ENCODE results near the gene JAG2.

JAG2 gene

DNA sequence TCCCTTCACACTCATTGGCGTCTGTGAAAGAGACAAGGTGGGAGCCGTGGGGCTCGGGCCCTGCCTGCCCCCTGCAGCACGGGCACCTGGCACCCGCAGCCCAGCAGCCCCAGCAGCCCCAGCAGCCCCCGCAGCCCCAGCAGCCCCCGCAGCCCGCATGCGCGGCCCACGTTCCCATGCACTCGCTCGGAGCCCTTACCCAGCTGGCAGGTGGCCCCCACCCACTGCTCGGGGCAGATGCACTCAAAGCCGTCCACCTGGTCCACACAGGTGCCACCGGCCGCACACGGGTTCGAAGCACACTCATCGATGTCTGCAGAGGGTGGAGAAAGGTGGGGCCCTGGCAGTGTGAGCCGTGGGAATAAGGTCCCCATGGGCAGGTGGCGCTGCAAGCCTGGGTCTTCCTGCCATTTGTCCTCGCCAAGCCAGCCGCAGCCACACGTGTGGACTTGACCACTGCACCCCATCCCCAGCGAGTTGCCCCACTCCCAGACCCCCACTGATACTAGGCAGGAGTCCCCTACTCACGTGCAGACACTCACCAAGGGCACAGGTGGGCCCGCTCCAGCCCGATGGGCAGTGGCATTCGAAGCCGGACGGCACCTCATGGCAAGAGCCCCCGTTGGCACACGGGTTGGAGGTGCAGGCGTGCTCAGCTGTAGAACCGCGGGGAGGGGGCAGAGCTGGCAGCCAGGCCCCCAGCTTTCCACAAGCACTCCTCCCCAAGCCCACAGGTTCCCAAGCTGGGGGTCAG, 17.3 kb downstream of the JAG2 start:
- DNase-seq (ENCODE audit: low read depth) = no peak

DNA sequence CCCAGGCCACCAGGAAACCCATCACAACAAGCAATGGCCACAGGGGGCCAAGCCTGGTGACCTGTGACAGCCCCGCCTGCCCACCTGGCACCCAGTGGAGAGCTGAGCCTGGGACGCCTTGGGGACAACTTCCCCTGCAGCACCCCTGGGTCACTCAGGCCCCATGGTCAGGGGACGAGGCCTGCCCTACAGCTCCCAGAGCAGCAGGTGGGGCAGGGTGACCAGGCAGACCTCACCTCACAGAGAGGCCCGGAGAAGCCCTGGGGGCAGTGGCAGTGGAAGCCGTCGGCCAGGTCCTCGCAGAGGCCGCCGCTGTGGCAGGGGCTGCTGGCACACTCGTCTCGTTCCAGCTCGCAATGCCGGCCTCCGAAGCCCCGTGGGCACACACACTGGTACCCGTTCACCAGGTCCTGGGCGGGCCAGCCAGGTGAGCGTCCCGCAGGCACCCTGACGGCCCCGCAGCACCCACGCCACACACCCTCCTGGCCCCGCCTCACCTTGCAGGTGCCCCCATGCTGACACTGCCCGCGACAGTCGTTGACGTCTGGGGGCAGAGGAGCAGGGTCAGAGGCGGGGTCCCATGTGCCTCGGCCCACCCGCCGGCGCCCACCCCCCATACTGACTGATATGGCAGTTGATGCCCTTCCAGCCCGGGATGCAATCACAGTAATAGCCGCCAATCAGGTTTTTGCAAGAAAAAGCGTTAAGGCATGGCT, 18.1 kb downstream of the JAG2 start:
- DNase-seq (ENCODE audit: low read depth) = no peak

DNA sequence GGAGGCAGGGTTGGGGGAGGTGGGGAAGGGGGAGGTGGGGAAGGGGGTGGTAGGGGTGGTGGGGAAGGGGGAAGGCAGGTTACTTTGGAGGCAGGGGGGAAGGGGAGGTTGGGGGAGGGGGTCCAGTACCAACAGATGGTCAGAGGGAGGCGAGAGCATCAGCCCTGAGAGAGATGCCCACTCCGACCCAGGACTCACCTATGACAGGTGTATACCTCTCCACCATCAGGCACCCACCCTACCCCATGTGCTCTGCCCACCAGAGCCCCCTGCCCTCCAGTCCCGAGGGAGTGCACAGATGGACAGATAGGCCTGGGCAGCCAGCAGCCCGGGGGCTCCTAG, 18.6 kb downstream of the JAG2 start:
- no peak for DNase-seq (ENCODE audit: low read depth)

DNA sequence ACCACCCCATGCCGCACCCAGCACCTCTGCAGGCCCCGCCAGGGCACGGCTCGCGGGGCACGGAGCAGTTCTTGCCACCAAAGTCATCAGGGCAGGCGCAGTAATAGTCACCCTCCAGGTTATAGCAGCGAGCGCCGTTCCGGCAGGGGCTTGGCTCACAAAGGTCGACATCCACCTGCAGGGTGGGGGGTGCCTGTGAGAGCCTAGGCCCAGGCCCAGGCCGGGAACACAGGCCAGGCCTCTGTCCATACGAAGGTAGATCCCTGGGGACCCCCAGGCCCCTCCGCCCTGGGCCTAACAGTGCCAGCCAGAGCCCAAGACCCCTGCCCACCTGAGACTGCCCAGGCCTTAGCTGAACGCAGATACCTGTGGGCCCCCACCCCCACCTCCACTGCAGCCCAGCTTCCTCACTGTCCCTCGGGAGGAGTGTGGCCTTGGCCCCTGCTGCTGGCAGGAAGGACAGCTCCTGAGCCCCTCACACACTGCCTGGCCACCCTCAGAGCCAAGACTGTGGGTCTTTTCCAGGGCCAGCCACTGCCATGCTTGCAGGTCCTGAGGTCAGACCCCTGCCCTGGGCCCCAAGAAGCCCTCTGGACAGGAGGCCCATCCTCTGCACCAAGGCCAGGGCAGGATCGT, 19.3 kb downstream of the JAG2 start:
- no peak for DNase-seq (ENCODE audit: low read depth)

DNA sequence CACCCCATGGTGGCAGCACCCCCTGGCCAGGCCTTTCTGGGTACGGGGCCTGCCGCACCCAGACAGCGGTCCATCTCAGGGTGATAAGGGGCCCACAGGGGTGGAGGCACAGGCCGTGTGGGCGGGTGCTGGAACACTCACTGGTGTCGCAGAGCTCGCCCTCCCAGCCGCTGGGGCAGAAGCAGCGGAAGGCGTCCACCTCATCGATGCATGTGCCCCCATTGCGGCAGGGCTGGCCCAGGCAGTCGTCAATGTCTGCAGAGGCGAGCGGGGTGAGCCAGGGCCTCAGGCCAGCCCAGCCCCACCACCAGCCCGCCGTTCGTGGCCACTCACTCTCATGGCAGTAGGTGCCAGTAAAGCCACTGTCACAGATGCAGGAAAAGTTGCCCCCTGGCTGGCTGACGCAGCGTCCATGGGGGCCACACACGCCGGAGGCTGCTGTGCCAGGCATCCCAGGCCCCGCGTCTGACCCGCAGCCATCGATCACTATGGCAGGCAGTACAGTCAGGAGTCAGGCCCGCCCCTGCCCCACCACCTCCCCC, 19.9 kb downstream of the JAG2 start:
- DNase-seq (ENCODE audit: low read depth) = no peak

DNA sequence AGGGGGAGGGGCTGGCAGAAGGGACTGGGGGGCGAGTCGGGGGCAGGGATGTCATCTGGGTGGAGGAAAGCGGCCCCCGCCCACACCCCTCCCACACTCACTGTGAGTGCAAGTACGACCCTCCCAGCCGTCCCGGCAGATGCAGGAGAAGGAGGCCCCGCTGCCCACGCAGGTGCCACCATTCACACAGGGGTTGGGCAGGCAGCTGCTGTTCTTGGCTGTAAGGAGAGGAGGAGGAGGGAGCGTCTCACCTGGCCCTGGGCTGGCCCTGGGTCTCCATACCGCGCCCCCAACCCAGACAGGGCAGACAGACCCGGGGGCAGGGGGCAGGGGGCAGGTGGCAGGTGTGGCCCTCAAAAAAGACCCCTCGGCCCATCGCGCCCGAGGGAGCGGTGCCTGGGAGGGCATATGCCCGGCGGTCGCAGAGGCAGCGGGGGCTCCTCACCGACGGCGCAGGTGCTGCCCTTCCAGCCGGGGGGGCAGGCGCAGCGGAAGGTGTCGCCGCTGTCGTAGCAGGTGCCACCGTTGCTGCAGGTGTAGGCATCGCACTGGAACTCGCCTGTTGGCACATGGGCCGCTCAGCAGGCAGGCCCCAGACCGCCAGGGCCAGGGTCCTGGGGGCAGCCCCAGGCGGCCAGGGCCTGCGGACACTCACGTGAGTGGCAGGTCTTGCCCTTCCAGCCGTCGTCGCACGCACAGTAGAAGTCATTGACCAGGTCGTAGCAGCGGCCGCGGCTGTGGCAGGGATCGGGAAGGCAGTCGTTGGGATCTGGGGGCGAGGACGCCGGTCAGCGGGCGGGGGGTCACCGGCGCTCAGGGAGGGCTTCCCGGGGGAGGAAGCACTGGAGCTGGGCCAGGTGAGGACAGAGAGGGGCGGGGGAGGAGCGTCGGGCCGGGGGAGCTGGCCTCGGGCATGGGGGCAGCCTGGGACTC, 20.6 kb downstream of the JAG2 start:
- no peak for DNase-seq (ENCODE audit: low read depth)

DNA sequence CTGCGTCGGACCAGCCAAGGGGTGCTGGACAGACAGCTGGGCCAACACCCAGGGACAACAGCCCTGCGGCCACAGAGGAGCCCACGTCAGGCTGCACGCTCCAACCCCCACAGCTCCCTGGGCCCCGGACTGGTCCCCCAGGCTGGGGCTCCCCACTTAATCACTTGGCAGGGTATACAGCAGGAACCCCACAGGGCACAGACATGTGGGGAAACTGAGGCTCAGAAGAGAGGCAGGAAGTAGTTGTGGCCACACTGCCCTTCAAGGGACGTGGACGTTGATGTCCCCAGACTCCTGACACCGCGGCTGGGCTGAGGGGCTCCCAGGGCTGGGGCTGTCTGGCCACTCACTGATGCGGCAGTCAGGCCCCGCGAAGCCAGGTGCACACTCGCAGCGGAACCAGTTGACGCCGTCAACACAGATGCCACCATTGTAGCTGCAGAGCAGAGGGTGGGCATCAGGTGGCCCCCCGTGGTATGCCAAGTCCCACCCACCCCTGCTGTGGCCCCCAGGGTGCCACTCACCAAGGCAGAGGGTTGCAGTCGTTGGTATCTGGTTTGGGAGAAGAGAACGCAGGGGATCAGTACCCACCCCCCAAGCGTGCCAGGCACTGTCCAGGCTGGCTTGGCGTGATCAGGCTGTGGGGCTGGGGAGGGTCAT, 21.5 kb downstream of the JAG2 start:
- no peak for DNase-seq (ENCODE audit: low read depth)

DNA sequence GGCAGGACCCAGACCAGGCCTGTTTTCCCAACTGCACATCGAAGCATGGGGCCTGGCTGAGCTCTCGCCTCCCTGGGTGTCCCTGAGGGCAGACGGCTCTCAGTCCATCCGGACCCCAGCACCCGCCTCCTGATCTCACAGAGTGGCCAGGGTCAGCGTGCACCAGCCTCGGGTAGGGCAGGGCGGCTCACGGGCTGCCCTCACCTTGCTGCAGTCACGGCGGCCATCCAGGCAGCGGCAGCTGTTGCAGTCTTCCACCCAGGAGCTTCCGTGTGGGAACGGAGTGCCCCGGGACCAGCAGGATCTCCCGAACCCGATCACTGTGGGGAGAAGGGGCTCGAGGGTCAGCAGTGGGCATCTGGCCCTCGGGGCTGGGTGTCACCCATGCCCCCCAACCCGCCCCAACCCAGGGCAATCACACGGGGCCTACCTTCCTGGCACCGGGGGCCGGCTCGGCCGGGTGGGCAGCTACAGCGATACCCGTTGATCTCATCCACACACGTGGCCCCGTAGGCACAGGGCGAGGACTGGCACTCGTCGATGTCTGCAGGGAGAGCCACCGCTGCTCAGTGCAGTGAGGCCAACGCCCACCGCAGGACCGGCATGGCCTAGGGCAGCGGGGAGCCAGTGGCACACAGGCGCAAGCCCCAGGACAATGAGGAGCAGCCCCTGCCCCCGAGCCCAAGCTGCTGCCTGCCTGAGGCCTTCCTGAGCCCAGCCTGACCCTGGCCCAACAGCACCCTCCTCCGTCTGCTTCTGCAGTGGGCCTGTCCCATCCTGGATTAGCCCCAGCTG, 22.2 kb downstream of the JAG2 start:
- no peak for DNase-seq (ENCODE audit: low read depth)

DNA sequence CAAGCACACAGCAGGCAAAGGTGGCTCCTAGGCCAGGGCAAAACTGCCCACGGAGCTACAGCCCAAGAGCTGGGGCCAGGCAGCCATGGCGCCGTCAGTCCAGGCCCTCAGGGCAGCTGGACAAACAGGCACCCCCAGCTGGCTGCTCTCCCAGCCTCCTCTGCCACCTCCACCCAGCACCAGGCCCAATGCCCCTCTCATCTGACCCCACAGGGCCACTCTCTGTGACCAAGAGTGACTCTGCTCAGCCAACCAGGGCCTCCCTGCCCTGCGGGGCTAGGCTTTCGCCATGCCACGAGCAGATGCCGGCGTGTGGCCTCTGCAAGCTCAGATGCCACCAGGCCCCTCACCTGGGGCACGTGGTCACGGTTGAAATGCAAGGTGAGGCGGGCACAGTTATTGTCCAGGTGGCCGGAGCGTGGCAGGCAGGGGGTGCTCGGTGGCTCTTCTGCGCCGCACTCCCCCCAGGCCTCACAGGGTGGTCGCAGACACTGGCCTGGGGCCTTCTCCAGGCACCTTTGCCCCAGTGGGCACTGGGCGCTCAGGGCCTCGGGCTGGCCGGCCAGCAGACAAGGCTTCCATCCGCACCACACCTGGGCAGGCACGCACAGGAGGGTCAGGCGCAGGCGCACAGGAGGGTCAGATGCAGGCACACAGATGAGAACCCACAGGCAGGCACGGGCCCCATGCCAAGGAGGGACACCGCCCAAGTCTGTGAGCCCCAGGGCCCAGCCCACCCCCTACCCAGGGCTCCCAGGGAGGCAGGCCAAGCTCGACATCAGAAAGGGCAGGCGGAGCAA, 23.0 kb downstream of the JAG2 start:
- no peak for DNase-seq (ENCODE audit: low read depth)

DNA sequence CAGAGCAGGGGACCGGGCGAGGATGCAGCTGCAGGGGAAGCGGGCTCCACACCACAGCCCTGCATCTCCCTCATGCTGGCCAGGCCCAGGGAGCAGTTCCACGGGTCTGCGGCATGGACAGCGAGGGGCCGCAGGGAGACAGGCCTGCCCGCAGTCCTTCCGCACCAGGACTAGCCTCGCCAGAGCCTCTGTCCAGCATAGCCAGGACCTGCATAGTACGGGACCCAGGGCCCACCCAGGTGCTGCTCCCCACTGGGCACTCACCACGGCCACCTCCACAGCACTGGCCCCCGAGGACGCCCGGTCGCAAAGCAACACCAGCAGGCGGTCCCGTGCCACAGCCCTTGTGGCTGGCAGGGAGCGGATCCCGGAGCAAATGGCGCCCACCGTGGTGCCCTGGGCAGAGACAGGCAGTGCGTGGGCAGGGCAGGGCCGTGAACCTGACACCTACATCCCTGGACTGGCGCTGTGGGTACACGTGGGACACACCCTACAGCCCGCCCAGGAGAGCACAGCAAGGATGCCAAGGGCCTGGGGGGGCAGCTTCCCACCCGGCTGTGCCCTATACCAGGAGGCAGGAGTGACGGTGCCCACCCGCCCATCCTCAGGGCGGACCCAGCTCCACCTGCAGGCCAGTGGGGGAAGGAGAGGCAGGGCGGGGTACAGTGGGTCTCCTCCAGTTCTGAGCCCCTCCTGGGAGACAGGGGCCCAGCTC, 23.8 kb downstream of the JAG2 start:
- no peak for DNase-seq (ENCODE audit: low read depth)

DNA sequence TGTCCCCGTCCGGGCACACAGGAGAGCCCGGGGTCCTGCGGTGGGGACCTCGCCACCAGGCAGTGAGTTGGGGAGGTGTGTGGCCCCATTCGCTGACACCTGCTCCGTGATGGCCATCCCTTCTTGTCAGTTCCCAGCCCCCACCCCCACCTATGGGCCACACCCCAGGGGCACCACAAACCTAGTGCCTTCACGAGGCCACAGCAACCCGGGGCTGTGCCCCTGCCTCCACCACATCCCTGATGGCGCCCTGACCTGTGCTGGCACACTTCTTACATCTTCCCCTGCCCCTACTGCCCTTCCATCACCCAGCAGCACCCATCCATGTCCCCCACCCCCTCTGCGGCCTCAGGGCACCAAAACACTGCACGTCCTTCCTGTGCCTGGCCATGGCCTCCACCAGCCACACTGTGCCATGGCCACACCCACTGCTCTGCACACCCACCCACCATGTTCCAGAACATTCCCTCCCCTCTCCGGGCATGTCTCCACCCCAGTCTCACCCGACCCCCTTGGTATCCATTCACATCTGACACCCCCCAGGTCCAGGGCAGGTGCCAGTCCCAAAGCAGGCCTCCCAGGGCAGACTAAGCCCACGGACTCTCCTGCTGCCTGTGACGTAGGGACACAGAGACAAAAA, 24.4 kb downstream of the JAG2 start:
- DNase-seq (ENCODE audit: low read depth) = no peak

DNA sequence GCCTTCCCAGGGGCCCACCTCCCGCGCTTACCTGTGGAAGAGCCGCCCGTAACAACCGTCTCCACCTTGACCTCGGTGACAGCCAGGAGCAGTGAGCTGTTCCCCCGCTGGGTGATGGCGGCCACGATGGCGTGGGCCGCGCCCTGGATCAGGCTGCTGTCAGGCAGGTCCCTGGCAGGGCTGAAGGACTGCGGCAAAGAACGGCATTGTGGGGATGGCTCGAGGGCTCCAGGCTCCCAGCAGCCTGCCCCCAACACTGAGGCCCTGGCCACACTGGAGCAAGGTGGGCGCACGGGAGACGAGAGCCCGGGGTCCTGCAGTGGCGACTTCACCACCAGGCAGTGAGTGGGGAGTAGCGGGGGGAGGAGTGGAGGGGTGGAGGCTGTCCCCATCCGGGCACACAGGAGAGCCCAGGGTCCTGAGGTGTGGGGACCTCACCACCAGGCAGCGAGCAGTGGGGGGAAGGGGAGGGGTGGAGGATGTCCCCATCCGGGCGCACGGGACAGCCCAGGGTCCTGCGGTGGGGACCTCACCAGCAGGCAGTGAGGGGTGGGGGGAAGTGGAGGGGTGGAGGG, 25.0 kb downstream of the JAG2 start:
- DNase-seq (ENCODE audit: low read depth) = no peak

DNA sequence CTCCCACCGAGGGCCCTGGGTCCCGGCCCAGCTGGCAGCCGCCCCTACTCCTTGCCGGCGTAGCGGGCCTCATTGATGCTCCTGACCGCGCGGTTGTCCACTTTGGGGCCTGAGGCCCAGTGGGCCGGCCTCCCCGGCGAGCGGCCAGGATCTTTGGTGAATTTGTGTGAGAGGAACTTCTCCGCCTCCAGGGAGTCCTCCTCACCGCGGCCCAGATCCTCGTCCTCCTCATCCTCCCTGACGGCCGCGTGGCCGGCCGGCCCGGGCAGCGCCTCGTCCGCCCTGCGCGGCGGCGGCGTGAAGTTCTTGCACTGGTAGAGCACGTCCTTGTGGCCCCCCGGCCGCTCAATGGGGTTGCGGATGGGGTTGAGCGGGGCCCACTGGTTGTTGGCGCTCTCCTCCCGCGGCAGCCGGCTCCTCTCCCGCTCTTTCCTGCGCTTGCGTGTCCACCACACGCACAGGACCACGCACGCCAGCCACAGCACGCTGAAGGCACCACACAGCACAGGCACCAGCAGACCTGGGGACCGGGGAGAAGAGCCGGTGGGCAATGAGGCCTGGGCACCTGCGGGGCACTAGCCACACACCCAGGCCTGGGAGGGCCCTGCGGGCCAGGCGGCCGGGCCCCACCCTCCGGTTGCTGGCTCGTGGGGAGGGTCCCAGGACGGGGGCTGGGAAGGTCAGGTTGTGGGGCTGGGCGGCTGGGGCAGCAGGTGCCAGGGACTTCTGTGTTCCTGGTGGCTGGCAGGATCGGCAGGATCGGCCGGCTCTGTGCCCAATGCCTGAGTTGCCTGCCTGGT, 25.7 kb downstream of the JAG2 start:
- no peak for DNase-seq (ENCODE audit: low read depth)

DNA sequence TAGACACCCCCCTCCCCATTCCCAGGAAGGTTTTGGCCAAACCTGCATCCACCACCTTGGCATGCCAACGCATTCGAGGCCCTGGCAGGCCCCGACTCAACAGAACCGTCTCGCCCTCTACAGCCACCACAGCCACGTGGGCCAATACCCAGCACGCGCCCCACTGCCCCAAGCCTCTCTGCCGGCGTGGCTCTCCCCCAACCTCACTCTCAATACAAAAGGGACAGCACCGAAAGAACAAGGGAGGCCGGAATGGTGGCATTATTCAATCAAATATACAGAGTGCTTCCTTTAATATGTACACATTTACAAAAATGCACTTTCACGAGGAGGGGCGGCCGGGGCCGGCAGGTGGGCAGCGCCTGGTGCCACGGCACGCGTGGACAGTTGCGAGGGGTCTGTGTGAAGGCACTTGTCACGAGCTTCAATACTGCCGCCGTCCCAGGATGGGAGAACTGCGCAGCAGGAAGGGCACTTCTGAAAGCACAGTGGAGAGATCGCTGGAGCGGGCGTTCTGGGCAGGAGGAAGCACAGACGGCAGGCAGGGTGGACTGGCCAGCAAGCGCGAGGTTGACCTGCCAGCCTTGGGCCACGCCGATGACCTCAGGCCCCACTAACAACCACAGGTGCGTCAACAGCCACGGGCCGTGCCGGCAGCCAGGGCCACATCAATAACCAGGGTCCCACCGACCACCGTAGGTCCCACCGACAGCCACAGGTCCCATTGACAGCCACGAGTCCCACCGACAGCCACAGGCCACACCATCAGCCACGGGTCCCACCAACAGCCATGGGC, 26.9 kb downstream of the JAG2 start:
- no peak for DNase-seq (ENCODE audit: low read depth)

DNA sequence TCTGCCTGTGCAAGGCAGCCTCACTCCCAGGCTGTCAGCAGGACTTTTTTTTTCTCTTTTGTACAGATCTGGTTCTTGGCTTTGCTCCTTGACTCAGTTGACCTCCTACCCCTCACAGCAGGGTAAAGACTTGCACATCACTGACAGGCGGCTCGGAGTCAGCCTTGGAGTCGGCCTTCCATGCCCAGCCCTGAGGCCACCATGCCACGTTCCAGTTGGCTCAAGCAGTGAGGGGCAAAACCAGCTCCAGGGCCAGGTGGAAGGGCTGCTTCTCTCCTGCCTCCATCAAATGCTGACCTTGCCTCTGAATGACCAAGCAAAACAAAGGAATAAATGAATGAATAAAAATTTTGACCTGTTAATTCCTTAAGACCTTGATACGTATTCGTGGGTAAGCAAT, 27.6 kb downstream of the JAG2 start:
- DNase-seq (ENCODE audit: low read depth) = no peak

DNA sequence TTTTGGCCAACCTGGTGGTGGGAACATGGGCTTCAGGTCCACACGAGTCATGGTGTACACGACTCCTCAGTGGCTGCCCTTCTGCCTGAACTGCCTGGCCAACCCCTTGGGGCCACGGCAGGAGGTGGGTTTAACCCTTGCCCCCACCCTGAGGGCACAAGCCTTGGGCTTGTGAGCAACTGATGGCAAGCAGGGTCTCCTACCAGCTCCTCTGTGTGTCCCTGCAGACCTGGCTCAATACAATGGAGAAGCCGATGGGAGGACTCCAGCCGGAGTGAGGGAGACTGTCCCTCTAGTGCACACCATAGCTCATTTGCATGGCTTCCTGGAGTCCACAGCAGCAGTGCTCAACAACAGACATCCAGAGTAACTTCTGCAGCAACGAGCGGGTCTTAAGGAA, 28.0 kb downstream of the JAG2 start:
- no peak for DNase-seq (ENCODE audit: low read depth)

DNA sequence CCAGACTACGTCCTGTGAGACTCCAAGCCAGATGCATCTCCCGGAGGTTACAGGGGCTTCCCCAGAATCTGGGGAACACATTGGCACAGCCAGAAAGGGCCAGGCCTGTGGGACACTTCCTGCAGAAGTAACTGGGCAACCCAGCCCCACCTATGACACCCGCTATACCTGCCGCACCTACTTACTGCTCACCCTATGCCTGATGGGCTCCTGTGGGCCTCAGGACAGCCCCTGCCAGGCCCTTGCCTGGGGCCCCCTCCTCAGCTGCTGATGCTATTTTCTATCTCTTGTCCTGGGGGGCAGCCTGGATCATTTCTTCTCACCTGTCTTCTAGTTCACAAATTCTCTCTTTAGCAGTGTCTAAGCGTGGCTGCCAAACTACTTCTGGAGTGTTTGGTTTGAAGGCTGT, 28.7 kb downstream of the JAG2 start:
- no peak for DNase-seq (ENCODE audit: low read depth)

Data from CMK (cell line).